ENCODE measurements around the gene CBX4.

The CBX4 gene

DNA sequence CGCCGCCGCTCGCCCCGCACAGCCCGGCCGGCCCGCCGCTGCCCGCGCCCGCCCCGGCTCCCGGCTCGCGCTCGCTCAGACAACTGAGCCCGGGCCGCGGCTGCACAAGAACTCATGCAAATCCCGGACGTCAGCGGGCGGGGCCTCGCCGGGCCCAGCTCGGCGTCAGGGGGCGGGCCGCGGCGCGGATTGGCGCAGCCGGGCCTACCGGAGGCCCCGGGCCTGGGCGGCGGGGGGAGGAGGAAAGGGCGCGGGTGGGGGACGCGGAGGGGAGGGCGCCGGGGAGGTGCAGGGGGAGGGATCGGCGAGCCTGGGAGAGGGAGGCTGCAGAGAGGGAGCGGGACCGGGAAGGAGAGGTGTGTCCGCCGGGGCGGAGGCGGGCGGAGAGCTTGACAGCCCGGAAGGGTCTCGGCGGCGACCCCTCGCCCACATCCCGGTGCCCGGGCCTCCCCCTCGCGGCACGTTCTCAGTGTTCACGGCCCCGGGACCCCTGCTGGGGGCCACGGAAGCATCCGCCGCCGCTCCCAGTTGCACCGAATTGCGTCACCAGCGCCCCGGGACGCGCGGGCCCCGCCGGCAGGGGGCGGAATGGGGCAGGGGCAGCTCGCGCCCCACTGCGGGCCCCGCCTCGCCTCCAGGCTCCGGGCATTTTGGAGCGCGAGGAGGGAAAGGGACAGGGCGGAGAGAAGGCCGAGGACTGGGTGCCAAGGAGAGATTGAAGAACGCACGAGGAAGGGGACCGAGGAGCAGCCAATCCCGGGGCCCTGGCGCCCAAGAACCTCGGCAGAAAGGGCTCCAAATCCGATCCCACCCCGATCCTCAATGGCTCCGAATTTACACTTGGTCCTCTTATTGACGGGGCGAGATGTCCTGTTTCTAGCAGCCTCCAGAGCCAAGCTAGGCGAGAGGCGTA lies at the start of gene CBX4:
Gene CBX4 (minus strand): TSS at position 85 of the 913 bp plus-strand sequence. CDS start 189 bp downstream, outside the sequence.
- Histone ChIP-seq H3K27me3 (ENCODE audit: control insufficient read depth in 1 of 2, insufficient read depth in 2 of 2, low read length in 2 of 2) (peaks cover 33 to 34% of the 10 kb centered on the region in 2 donors), H3K36me3 (ENCODE audit: control insufficient read depth in 1 of 2, insufficient read depth in 2 of 2, low read length in 2 of 2) (peaks cover 0 to 4% of the 10 kb centered on the region in 2 donors), H3K9ac (ENCODE audit: low read depth in 1 of 2, low read length in 2 of 2) (peak within 1 kb of the TSS; percentile 74 to 94), H3K4me3 (ENCODE audit: low read depth in 1 of 2, low read length in 2 of 2) (peak within 1 kb of the TSS; percentile 91), H3K27ac (ENCODE audit: low read depth, low read length) (peak within 1 kb of the TSS; percentile 96), H3K9me3 (ENCODE audit: control insufficient read depth in 1 of 2, low read length in 2 of 2) (no peaks in the 10 kb centered on the region), H3K4me1 (ENCODE audit: control insufficient read depth in 1 of 2, insufficient read depth in 2 of 2, low read length in 2 of 2) (peaks cover 45 to 51% of the 10 kb centered on the region in 2 donors)

DNA sequence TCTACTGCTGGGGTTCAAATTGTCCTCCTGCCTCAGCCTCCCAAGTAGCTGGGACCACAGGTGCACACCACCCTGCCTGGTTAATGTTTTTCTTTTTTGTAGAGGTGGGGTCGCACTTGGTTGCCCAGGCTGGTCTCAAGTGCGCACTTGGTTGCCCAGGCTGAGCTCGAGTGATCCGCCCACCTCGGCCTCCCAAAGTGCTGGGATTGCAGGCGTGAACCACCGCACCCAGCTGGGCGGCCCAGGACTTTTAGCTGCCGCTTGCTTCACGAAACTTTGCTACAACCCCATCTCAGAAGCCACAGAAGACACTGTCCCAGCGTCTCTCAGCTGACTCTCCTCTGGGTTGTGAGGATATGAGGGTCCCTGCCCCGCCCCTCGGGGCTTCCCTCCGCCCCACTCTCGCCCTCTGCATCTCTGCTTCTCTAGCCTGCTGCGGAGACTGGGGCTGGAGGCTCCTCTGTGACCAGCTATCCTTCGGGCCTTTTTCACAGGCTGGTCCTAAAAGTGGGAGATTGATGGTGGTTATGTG lies 48.8 kb upstream of the CBX4 start:
- Histone ChIP-seq H3K4me3 (ENCODE audit: low read depth in 1 of 2, low read length in 2 of 2) (no peak overlapping the region), H3K4me1 (ENCODE audit: control insufficient read depth in 1 of 2, insufficient read depth in 2 of 2, low read length in 2 of 2) (peaks cover 37 to 39% of the 10 kb centered on the region in 2 donors), H3K27me3 (ENCODE audit: control insufficient read depth in 1 of 2, insufficient read depth in 2 of 2, low read length in 2 of 2) (no peaks in the 10 kb centered on the region), H3K9ac (ENCODE audit: low read depth in 1 of 2, low read length in 2 of 2) (no peak overlapping the region), H3K36me3 (ENCODE audit: control insufficient read depth in 1 of 2, insufficient read depth in 2 of 2, low read length in 2 of 2) (no peaks in the 10 kb centered on the region), H3K27ac (ENCODE audit: low read depth, low read length) (no peak overlapping the region), H3K9me3 (ENCODE audit: control insufficient read depth in 1 of 2, low read length in 2 of 2) (peaks cover 0 to 5% of the 10 kb centered on the region in 2 donors)

DNA sequence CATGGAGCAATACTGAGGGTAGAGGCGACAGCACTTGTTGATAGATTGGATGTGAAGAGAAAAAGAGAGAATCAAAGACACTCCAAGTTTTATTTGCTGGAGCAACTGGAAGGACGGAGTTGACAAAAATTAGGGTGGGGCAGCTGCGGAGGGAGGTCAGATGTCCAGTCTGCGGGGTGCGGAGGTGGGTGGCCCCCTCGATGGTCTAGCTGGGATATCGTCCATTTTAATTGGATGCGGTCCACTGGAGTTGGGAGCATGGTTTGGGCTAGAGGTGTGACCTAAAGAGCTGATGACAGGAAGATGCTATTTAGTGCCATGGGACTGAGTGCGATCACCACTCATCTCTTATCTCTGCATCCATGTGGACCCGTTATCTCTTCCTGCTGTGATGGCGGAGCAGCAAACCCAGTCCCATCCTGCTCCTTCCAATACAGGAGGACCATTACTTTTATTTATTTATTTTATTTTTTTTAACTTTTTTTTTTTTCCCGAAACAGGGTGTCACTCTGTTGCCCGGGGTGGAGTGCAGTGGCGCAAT lies 48.3 kb upstream of the CBX4 start:
- H3K4me1 ChIP-seq (ENCODE audit: control insufficient read depth in 1 of 2, insufficient read depth in 2 of 2, low read length in 2 of 2): peaks cover 31 to 33% of the 10 kb centered on the region in 2 donors
- no peaks in the 10 kb centered on the region for H3K36me3 ChIP-seq (ENCODE audit: control insufficient read depth in 1 of 2, insufficient read depth in 2 of 2, low read length in 2 of 2)
- no peak overlapping the region for H3K4me3 ChIP-seq (ENCODE audit: low read depth in 1 of 2, low read length in 2 of 2)
- H3K9ac ChIP-seq (ENCODE audit: low read depth in 1 of 2, low read length in 2 of 2): no peak overlapping the region
- H3K9me3 ChIP-seq (ENCODE audit: control insufficient read depth in 1 of 2, low read length in 2 of 2): peaks cover 0 to 5% of the 10 kb centered on the region in 2 donors
- H3K27ac ChIP-seq (ENCODE audit: low read depth, low read length): no peak overlapping the region
- H3K27me3 ChIP-seq (ENCODE audit: control insufficient read depth in 1 of 2, insufficient read depth in 2 of 2, low read length in 2 of 2): no peaks in the 10 kb centered on the region

DNA sequence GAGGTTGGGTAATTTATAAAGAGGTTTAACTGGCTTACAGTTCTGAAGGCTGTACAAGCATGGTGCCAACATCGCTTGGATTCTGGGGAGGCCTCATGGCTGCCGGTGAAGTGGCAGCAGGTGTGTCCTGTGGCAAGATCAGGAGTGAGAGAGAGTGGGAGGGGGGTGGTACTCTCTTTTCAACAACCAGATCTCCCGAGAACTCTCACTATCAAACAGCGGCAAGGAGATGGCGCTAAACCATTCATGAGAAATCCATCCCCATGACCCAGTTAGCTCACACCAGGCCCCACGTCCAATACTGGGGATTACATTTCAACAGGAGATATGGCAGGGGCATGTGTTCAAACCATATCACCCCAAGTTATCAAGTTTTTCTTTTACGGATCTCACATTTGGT lies 44.0 kb upstream of the CBX4 start:
- Histone ChIP-seq H3K36me3 (ENCODE audit: control insufficient read depth in 1 of 2, insufficient read depth in 2 of 2, low read length in 2 of 2) (no peaks in the 10 kb centered on the region), H3K27ac (ENCODE audit: low read depth, low read length) (no peak overlapping the region), H3K4me3 (ENCODE audit: low read depth in 1 of 2, low read length in 2 of 2) (no peak overlapping the region), H3K9ac (ENCODE audit: low read depth in 1 of 2, low read length in 2 of 2) (no peak overlapping the region), H3K9me3 (ENCODE audit: control insufficient read depth in 1 of 2, low read length in 2 of 2) (peaks cover 0 to 5% of the 10 kb centered on the region in 2 donors), H3K4me1 (ENCODE audit: control insufficient read depth in 1 of 2, insufficient read depth in 2 of 2, low read length in 2 of 2) (no peaks in the 10 kb centered on the region), H3K27me3 (ENCODE audit: control insufficient read depth in 1 of 2, insufficient read depth in 2 of 2, low read length in 2 of 2) (no peaks in the 10 kb centered on the region)

DNA sequence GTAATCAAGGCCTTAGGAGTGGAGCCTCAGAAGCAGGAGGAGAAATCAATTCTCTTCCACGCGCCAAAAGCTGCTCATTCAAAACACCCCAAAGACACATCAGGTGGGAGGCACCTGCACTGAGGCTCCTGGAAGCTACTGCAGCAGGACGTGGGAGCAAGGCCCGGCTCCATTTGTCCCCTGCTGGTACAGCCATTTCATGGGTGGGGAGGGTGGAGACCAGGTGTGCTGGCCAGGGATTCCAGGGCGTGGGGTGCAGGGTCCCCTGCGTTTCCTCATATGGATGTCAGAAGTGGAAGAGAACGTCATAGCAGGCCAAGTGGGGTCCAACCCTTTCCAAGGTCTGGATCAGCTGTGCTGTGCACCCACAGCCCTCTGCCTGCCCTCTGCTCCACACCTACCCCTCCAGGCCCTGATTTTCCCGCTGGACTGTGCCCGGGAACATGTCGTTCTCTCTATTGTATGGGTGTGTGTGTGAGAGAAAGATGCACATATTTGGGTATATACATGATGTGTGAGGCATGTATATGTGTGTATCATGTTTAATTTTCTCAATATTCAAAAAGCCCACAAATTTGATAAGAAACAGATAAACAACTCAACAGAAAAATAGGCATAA lies 39.2 kb upstream of the CBX4 start:
- Histone ChIP-seq H3K27ac (ENCODE audit: low read depth, low read length) (no peak overlapping the region), H3K4me3 (ENCODE audit: low read depth in 1 of 2, low read length in 2 of 2) (no peak overlapping the region), H3K4me1 (ENCODE audit: control insufficient read depth in 1 of 2, insufficient read depth in 2 of 2, low read length in 2 of 2) (no peaks in the 10 kb centered on the region), H3K36me3 (ENCODE audit: control insufficient read depth in 1 of 2, insufficient read depth in 2 of 2, low read length in 2 of 2) (no peaks in the 10 kb centered on the region), H3K27me3 (ENCODE audit: control insufficient read depth in 1 of 2, insufficient read depth in 2 of 2, low read length in 2 of 2) (no peaks in the 10 kb centered on the region), H3K9me3 (ENCODE audit: control insufficient read depth in 1 of 2, low read length in 2 of 2) (no peaks in the 10 kb centered on the region), H3K9ac (ENCODE audit: low read depth in 1 of 2, low read length in 2 of 2) (no peak overlapping the region)

DNA sequence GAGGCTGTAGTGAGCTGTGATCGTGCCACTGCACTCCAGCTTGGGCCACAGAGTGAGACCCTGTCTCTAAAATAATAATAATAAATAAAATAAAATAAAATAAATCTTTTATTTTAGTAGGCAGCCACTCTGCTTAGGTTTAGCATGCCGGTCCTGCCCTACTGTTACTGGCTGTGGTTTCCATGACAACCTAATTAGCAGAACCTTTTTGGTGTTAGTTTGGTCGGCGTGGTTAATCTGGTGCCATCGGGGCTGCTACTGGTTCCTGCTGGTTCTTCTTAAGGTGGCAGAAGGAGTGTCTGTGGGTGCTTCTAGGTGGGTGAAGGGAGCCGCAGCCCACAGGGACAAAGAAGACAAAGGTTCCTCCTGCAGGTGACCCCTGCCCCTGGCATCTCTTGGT lies 37.8 kb upstream of the CBX4 start:
- no peaks in the 10 kb centered on the region for H3K36me3 ChIP-seq (ENCODE audit: control insufficient read depth in 1 of 2, insufficient read depth in 2 of 2, low read length in 2 of 2)
- no peaks in the 10 kb centered on the region for H3K27me3 ChIP-seq (ENCODE audit: control insufficient read depth in 1 of 2, insufficient read depth in 2 of 2, low read length in 2 of 2)
- H3K4me1 ChIP-seq (ENCODE audit: control insufficient read depth in 1 of 2, insufficient read depth in 2 of 2, low read length in 2 of 2): no peaks in the 10 kb centered on the region
- H3K27ac ChIP-seq (ENCODE audit: low read depth, low read length): no peak overlapping the region
- no peaks in the 10 kb centered on the region for H3K9me3 ChIP-seq (ENCODE audit: control insufficient read depth in 1 of 2, low read length in 2 of 2)
- H3K4me3 ChIP-seq (ENCODE audit: low read depth in 1 of 2, low read length in 2 of 2): no peak overlapping the region
- H3K9ac ChIP-seq (ENCODE audit: low read depth in 1 of 2, low read length in 2 of 2): no peak overlapping the region

DNA sequence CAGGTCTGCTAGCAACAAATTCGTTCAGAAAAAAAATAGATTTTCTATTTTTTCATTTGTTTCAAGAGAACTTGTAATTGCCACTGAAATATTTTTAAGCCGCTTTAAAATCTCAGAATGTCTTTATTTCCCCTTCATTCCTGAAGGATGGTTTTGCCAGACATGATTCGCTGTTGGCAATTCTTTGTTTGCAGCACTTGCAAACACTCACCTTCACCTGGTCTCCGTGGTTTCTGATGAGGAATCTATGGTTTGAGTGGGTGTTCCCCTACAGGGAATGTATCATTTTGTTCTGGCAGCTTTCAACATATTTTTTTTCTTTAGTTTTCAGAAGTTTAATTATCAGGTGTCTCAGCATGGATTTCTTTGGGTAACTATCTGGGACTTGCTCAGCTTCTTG lies 36.3 kb upstream of the CBX4 start:
- H3K4me3 ChIP-seq (ENCODE audit: low read depth in 1 of 2, low read length in 2 of 2): no peak overlapping the region
- no peaks in the 10 kb centered on the region for H3K36me3 ChIP-seq (ENCODE audit: control insufficient read depth in 1 of 2, insufficient read depth in 2 of 2, low read length in 2 of 2)
- H3K9me3 ChIP-seq (ENCODE audit: control insufficient read depth in 1 of 2, low read length in 2 of 2): no peaks in the 10 kb centered on the region
- no peak overlapping the region for H3K27ac ChIP-seq (ENCODE audit: low read depth, low read length)
- H3K9ac ChIP-seq (ENCODE audit: low read depth in 1 of 2, low read length in 2 of 2): no peak overlapping the region
- H3K4me1 ChIP-seq (ENCODE audit: control insufficient read depth in 1 of 2, insufficient read depth in 2 of 2, low read length in 2 of 2): no peaks in the 10 kb centered on the region
- no peaks in the 10 kb centered on the region for H3K27me3 ChIP-seq (ENCODE audit: control insufficient read depth in 1 of 2, insufficient read depth in 2 of 2, low read length in 2 of 2)

DNA sequence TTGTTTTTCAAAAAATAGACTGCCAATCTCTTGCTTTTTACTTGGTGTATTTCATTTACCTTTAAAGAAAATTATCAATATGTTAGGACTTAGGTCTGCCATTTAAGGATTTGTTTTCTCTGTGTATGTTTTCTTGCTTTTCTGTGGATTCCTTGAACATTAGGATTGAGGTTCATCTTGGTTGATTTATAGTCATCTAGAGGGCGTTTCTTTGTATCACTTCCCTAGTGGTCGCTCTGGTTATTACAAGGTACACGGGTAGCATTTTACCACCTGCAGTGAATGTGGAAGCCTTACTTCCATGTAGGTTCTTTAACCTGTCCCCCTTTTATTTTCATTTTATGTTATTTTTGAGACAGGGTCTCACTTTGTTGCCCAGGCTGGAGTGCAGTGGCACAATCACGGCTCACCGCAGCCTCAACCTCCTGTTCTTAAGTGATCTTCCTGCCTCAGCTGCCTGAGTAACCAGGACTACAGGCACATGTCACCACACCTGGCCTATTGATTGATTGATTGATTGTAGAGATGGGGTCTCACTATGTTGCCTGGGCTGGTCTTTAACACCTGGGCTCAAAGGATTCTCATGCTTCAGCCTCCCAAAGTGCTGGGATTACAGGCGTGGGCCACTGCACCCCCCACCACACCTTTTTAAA lies 35.2 kb upstream of the CBX4 start:
- Histone ChIP-seq H3K9ac (ENCODE audit: low read depth in 1 of 2, low read length in 2 of 2) (no peak overlapping the region), H3K36me3 (ENCODE audit: control insufficient read depth in 1 of 2, insufficient read depth in 2 of 2, low read length in 2 of 2) (no peaks in the 10 kb centered on the region), H3K4me3 (ENCODE audit: low read depth in 1 of 2, low read length in 2 of 2) (no peak overlapping the region), H3K9me3 (ENCODE audit: control insufficient read depth in 1 of 2, low read length in 2 of 2) (no peaks in the 10 kb centered on the region), H3K27ac (ENCODE audit: low read depth, low read length) (no peak overlapping the region), H3K27me3 (ENCODE audit: control insufficient read depth in 1 of 2, insufficient read depth in 2 of 2, low read length in 2 of 2) (no peaks in the 10 kb centered on the region), H3K4me1 (ENCODE audit: control insufficient read depth in 1 of 2, insufficient read depth in 2 of 2, low read length in 2 of 2) (no peaks in the 10 kb centered on the region)

DNA sequence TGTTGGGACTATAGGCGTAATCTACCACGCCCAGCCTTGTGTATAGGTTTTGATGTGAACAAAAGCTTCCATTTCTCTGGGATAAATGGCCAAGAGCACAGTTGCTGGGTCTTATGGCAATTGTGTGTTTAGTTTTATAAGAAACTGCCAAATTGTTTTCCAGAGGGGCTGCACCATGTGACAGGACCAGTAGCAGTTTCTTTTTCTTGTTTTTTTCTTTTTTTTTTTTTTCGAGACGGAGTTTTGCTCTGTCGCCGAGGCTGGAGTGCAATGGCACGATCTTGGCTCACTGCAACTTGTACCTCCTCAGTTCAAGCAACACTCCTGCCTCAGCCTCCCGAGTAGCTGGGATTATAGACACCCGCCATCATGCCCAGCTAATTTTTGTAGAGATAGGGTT lies 34.3 kb upstream of the CBX4 start:
- no peaks in the 10 kb centered on the region for H3K9me3 ChIP-seq (ENCODE audit: control insufficient read depth in 1 of 2, low read length in 2 of 2)
- no peak overlapping the region for H3K4me3 ChIP-seq (ENCODE audit: low read depth in 1 of 2, low read length in 2 of 2)
- H3K27ac ChIP-seq (ENCODE audit: low read depth, low read length): no peak overlapping the region
- H3K36me3 ChIP-seq (ENCODE audit: control insufficient read depth in 1 of 2, insufficient read depth in 2 of 2, low read length in 2 of 2): no peaks in the 10 kb centered on the region
- no peaks in the 10 kb centered on the region for H3K4me1 ChIP-seq (ENCODE audit: control insufficient read depth in 1 of 2, insufficient read depth in 2 of 2, low read length in 2 of 2)
- H3K27me3 ChIP-seq (ENCODE audit: control insufficient read depth in 1 of 2, insufficient read depth in 2 of 2, low read length in 2 of 2): no peaks in the 10 kb centered on the region
- no peak overlapping the region for H3K9ac ChIP-seq (ENCODE audit: low read depth in 1 of 2, low read length in 2 of 2)

Data from duodenal mucosa (tissue), 2 donors.